Activated CD8-positive, alpha-beta T cell treated with anti-CD3 and anti-CD28 coated beads for 36 hours (primary cell): Measurements from ENCODE around the gene FAN1. TPM values are rescaled to one million over a fixed set of nuclear protein-coding genes. Genes with fewer than 3 reads are reported as not detected.

Source experiments
- ATAC-seq: fragments of 200-7000 bp; cut with Tn5 transposase; one replicate; pipeline ENCODE4 v1.10.0; 2021; ENCODE audit warnings: mild to moderate bottlenecking, moderate library complexity
- CTCF ChIA-PET: fragments of 350-600 bp; sonication (Branson Sonifier 250); formaldehyde crosslinking; loops from one replicate; lab custom pipeline; 2021; ENCODE audit warnings: antibody characterized with exemption; lab: Charles Lee
- POLR2A ChIA-PET: fragments of 350-600 bp; sonication (Branson Sonifier 250); formaldehyde crosslinking; loops from one replicate; lab custom pipeline; 2021; ENCODE audit warnings: antibody characterized with exemption; lab: Charles Lee
- DNase-seq: peaks from one replicate; pipeline ENCODE4 v3.0.0-alpha.2; 2020
- H3K27ac Mint-ChIP-seq: one replicate; pipeline ENCODE4 v1.8.0; 2021; ENCODE audit warnings: mild to moderate bottlenecking, mixed read lengths
- H3K27me3 Mint-ChIP-seq: one replicate; pipeline ENCODE4 v1.8.0; 2021; ENCODE audit warnings: mixed read lengths
- H3K36me3 Mint-ChIP-seq: one replicate; pipeline ENCODE4 v1.8.0; 2021; ENCODE audit warnings: low read depth, mixed read lengths
- H3K4me1 Mint-ChIP-seq: one replicate; pipeline ENCODE4 v1.8.0; 2021; ENCODE audit warnings: low read depth, mixed read lengths
- H3K4me3 Mint-ChIP-seq: one replicate; pipeline ENCODE4 v1.8.0; 2021; ENCODE audit warnings: mild to moderate bottlenecking, moderate library complexity, mixed read lengths
- H3K9me3 Mint-ChIP-seq: one replicate; pipeline ENCODE4 v1.8.0; 2021; ENCODE audit warnings: mixed read lengths
- intact Hi-C: fragments of 100-400 bp; cut with micrococcal nuclease; formaldehyde crosslinking; loops from one replicate; pipeline ENCODE4 v1.10.0; 2022
- total RNA-seq, 2 experiments: library from RNA; stranded (reverse); gene quantifications; one replicate each; pipeline ENCODE4 v1.2.3, GENCODE V29; 2021
- TF ChIP-seq, protein P1 (sequence below): fragments of 200-600 bp; IDR thresholded peaks from one replicate; pipeline ENCODE4 v1.8.0; 2022; ENCODE audit warnings: antibody characterized with exemption, mild to moderate bottlenecking

Gene FAN1
- total RNA-seq, 2 experiments from 2014 or later = 12.0 to 15.7 TPM

DNA sequence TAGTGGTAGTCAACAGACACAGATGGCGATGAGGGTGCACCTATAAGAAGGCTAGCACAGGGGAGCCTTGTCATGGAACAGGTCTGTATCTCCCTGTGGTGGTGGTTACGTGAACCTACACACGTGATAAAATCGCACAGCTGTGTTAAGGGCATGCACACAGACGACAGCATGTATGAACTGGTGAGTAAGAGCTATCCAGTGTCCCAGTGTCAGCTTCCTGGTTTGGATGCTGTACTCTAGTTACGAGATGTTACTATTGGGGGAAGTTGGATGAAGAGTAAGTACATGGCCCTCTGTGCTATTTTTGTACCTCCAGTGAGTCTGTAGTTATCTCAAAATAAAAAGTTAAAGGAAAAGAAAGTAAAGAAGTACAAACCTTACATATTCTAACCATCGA lies 49.5 kb downstream of the FAN1 start:
- CTCF ChIA-PET = interaction anchor here (1.5 to 2.1 kb wide), 2 partner anchors 9 to 176 kb away, joined by 4 to 6 read pairs; no protein-coding TSS in a partner anchor
- Mint-ChIP-seq H3K4me3 (no peak overlapping the region), H3K36me3 (peaks cover 59% of the 10 kb centered on the region), H3K27me3 (no peaks in the 10 kb centered on the region), H3K9me3 (no peaks in the 10 kb centered on the region), H3K4me1 (peaks cover 2% of the 10 kb centered on the region), H3K27ac (no peak overlapping the region)
- DNase-seq (no peak), ATAC-seq (no peak)
- intact Hi-C loops = no loop called here
- TF ChIP-seq, protein P1, sequence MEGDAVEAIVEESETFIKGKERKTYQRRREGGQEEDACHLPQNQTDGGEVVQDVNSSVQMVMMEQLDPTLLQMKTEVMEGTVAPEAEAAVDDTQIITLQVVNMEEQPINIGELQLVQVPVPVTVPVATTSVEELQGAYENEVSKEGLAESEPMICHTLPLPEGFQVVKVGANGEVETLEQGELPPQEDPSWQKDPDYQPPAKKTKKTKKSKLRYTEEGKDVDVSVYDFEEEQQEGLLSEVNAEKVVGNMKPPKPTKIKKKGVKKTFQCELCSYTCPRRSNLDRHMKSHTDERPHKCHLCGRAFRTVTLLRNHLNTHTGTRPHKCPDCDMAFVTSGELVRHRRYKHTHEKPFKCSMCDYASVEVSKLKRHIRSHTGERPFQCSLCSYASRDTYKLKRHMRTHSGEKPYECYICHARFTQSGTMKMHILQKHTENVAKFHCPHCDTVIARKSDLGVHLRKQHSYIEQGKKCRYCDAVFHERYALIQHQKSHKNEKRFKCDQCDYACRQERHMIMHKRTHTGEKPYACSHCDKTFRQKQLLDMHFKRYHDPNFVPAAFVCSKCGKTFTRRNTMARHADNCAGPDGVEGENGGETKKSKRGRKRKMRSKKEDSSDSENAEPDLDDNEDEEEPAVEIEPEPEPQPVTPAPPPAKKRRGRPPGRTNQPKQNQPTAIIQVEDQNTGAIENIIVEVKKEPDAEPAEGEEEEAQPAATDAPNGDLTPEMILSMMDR = no peak
- POLR2A ChIA-PET = no interaction called here

DNA sequence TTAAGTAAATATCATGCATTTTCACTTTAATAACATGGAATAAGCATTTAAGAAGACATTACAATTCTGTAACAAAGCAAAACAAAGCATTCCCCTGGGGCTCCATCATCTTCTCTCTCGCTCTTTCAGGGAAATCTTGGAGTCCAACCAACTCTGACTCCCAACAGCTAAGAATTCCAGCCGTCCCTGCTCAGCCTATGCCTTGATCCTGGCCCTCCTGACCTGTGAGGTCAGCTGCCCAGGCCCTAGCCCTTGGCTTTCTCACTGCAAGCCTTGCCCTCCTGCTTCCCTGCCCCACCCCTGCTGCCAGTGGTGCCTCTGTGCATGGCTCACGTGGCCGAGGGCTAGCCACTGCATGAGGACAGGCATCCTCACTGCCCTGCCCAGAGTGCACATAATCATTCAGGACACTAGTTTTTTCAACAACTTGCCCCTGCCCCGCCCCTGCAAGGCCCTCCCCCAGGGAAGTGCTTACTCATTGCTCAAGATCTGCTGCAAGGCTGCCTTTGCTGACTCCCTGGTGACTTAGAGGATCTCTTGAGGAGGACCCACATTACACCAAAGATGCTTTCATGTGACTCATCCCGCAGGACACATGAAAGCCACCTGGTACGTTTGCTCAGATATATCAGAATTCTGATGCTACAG lies 50.1 kb downstream of the FAN1 start:
- H3K27ac Mint-ChIP-seq = peak overlapping the region; percentile 21
- peaks cover 59% of the 10 kb centered on the region for H3K36me3 Mint-ChIP-seq
- ChIA-PET POLR2A (no interaction called here), CTCF (interaction anchor here (2.1 kb wide), 1 partner anchor 8 kb away, joined by 6 read pairs; no protein-coding TSS in a partner anchor)
- peak; percentile 73 for ATAC-seq
- peaks cover 2% of the 10 kb centered on the region for H3K4me1 Mint-ChIP-seq
- peak; percentile 33 for DNase-seq
- H3K4me3 Mint-ChIP-seq = no peak overlapping the region
- intact Hi-C loops = no loop called here
- TF ChIP-seq, protein P1 = no peak
- H3K9me3 Mint-ChIP-seq = no peaks in the 10 kb centered on the region
- H3K27me3 Mint-ChIP-seq = no peaks in the 10 kb centered on the region

- POLR2A ChIA-PET = no interaction called here
- Mint-ChIP-seq H3K27me3 (no peaks in the 10 kb centered on the region), H3K4me1 (peaks cover 2% of the 10 kb centered on the region), H3K27ac (no peak overlapping the region), H3K4me3 (no peak overlapping the region), H3K9me3 (no peaks in the 10 kb centered on the region), H3K36me3 (peaks cover 54% of the 10 kb centered on the region)
- no peak for ATAC-seq
- CTCF ChIA-PET = no interaction called here
- no peak for DNase-seq
- TF ChIP-seq, protein P1 = no peak
- intact Hi-C loops = no loop called here
These were observed 51.0 kb downstream of the FAN1 start for GRCh38 chr15:30954674-30955073.

GRCh38 chr15:30956216-30957124 lies 52.8 kb downstream of the FAN1 start:
- Mint-ChIP-seq H3K27ac (no peak overlapping the region), H3K4me1 (peaks cover 2% of the 10 kb centered on the region), H3K27me3 (no peaks in the 10 kb centered on the region), H3K36me3 (peaks cover 46% of the 10 kb centered on the region), H3K4me3 (no peak overlapping the region), H3K9me3 (no peaks in the 10 kb centered on the region)
- TF ChIP-seq, protein P1 = no peak
- intact Hi-C loops = no loop called here
- POLR2A ChIA-PET = no interaction called here
- CTCF ChIA-PET = no interaction called here
- DNase-seq (no peak), ATAC-seq (no peak)

- peaks cover 33% of the 10 kb centered on the region for H3K36me3 Mint-ChIP-seq
- no peak for ATAC-seq
- H3K9me3 Mint-ChIP-seq = no peaks in the 10 kb centered on the region
- intact Hi-C loops = no loop called here
- H3K4me1 Mint-ChIP-seq = peaks cover 11% of the 10 kb centered on the region
- no peak overlapping the region for H3K4me3 Mint-ChIP-seq
- TF ChIP-seq, protein P1 = no peak
- CTCF ChIA-PET = no interaction called here
- H3K27ac Mint-ChIP-seq = no peak overlapping the region
- no peak for DNase-seq
- POLR2A ChIA-PET = no interaction called here
- H3K27me3 Mint-ChIP-seq = no peaks in the 10 kb centered on the region
These were observed 54.5 kb downstream of the FAN1 start for GRCh38 chr15:30958219-30958618.
